A549 (cell line): ENCODE results near the gene PNMT. TPM values are rescaled to one million over a fixed set of nuclear protein-coding genes. Genes with fewer than 3 reads are reported as not detected.

Experiments
- ATAC-seq, 2 experiments: fragments of 200-7000 bp in 1 of 2; fragments of >200 bp in 1 of 2; cut with Nextera tagmentation in 1 of 2; cut with Tn5 transposase in 1 of 2; 3 replicates each; pipeline versions ENCODE4 v1.8.0 to v1.9.1; 2018 to 2020; ENCODE audit warnings: mild to moderate bottlenecking in 1 of 2, moderate library complexity in 1 of 2
- CTCF ChIA-PET: fragments of 300-600 bp; sonication (Branson Sonifier 250); formaldehyde crosslinking; extraction: SDS; loops from one replicate; lab custom pipeline; 2021; ENCODE audit warnings: antibody characterized with exemption, inconsistent platforms; lab: Yijun Ruan, JAX
- POLR2A ChIA-PET: fragments of 350-600 bp; formaldehyde crosslinking; extraction: SDS; loops from one replicate; lab custom pipeline; 2021; ENCODE audit warnings: antibody characterized with exemption, inconsistent platforms; lab: Yijun Ruan, JAX
- DNase-seq, 2 experiments: peaks; one replicate each; pipeline versions ENCODE4 v3.0.0 to v3.0.0-alpha.2; 2011 to 2016; ENCODE audit warnings: low read depth in 1 of 2, low spot score in 1 of 2
- FAIRE-seq: peaks from 2 replicates; lab custom pipeline; 2011; peaks lifted over from hg19 to GRCh38; lab: Jason Lieb, UNC
- H3K27ac ChIP-seq, 2 experiments: fragments of >200 bp; sonication (Bioruptor Twin); formaldehyde crosslinking; 3 replicates each; pipeline ENCODE4 v1.5.1; 2016 to 2017
- H3K4me1 ChIP-seq: fragments of >200 bp; sonication (Bioruptor Twin); formaldehyde crosslinking; 3 replicates; pipeline ENCODE4 v1.6.1; 2016
- H3K4me2 ChIP-seq: fragments of >200 bp; sonication (Bioruptor Twin); formaldehyde crosslinking; 3 replicates; pipeline ENCODE4 v1.6.1; 2016
- H3K4me3 ChIP-seq: fragments of >200 bp; sonication (Bioruptor Twin); formaldehyde crosslinking; 3 replicates; pipeline ENCODE4 v1.5.1; 2016
- H3K9me3 ChIP-seq: fragments of >200 bp; sonication (Bioruptor Twin); formaldehyde crosslinking; 3 replicates; pipeline ENCODE4 v1.6.1; 2016
- CBX2 ChIP-seq: fragments of 200-600 bp; sonication (generic); IDR thresholded peaks from 2 replicates; pipeline ENCODE4 v1.6.1; 2016; ENCODE audit warnings: low read depth, mild to moderate bottlenecking, borderline replicate concordance
- CBX8 ChIP-seq: fragments of 200-600 bp; sonication (generic); IDR thresholded peaks from 2 replicates; pipeline ENCODE4 v1.6.1; 2016
- CHD2 ChIP-seq: fragments of 150-350 bp; IDR thresholded peaks from 2 replicates; pipeline ENCODE4 v1.6.1; 2014; ENCODE audit warnings: low read length; ENCODE audit not compliant: partially characterized antibody
- CHD4 ChIP-seq: fragments of 200-600 bp; sonication (generic); IDR thresholded peaks from 2 replicates; pipeline ENCODE4 v1.6.1; 2016; ENCODE audit warnings: antibody characterized with exemption, mild to moderate bottlenecking, borderline replicate concordance
- EHMT2 ChIP-seq: fragments of 200-600 bp; sonication (generic); IDR thresholded peaks from 2 replicates; pipeline ENCODE4 v1.6.1; 2016; ENCODE audit warnings: antibody characterized with exemption, low read depth, mild to moderate bottlenecking, moderate library complexity
- ELK1 ChIP-seq: fragments of 150-350 bp; IDR thresholded peaks from 2 replicates; pipeline ENCODE4 v1.6.1; 2014; ENCODE audit warnings: low read depth, mild to moderate bottlenecking, low read length
- EP300 ChIP-seq, 2 experiments: fragments of >200 bp; sonication (Bioruptor Twin); formaldehyde crosslinking; IDR thresholded peaks; 2 replicates in 1 of 2; 3 replicates in 1 of 2; pipeline ENCODE4 v1.6.1; 2016 to 2017
- FOSL2 ChIP-seq, 2 experiments: fragments of 450-650 bp in 1 of 2; fragments of >200 bp in 1 of 2; sonication (Bioruptor Twin) in 1 of 2; formaldehyde crosslinking; IDR thresholded peaks; 2 replicates each; pipeline versions ENCODE4 v1.5.0 to v1.6.1; 2016 to 2020; ENCODE audit warnings: mild to moderate bottlenecking in 1 of 2, moderate library complexity in 1 of 2
- GATA3 ChIP-seq: IDR thresholded peaks from 2 replicates; pipeline ENCODE4 v1.6.1; 2012; ENCODE audit warnings: borderline replicate concordance
- HDAC2 ChIP-seq: fragments of 200-600 bp; sonication (generic); IDR thresholded peaks from 2 replicates; pipeline ENCODE4 v1.6.1; 2016
- HOXB13 ChIP-seq: fragments of 250-450 bp; sonication (Bioruptor Pico); IDR thresholded peaks from 2 replicates; pipeline ENCODE4 v1.5.0; 2020; ENCODE audit warnings: low read depth, mild to moderate bottlenecking, moderate library complexity
- JUNB ChIP-seq: fragments of >200 bp; sonication (Bioruptor Twin); formaldehyde crosslinking; IDR thresholded peaks from 2 replicates; pipeline ENCODE4 v1.6.1; 2016
- MAFK ChIP-seq: fragments of 450-650 bp; IDR thresholded peaks from 2 replicates; pipeline ENCODE4 v1.6.1; 2014; ENCODE audit not compliant: partially characterized antibody
- NFE2L2 ChIP-seq: fragments of 150-350 bp; conservative IDR thresholded peaks from 2 replicates; pipeline ENCODE4 v1.6.1; 2014; ENCODE audit warnings: low read length
- NPAS2 ChIP-seq: fragments of 250-450 bp; sonication (Bioruptor Pico); IDR thresholded peaks from 2 replicates; pipeline ENCODE4 v1.8.0; 2022; ENCODE audit warnings: mild to moderate bottlenecking, moderate library complexity, borderline replicate concordance
- NR3C1 ChIP-seq: fragments of >200 bp; sonication (Bioruptor Twin); formaldehyde crosslinking; IDR thresholded peaks from 3 replicates; pipeline ENCODE4 v1.6.1; 2017
- POLR2AphosphoS2 ChIP-seq: conservative IDR thresholded peaks from 2 replicates; pipeline ENCODE4 v1.6.1; 2012; ENCODE audit warnings: low read length, improper control_type of control experiment, inconsistent platforms
- REST ChIP-seq: fragments of 200-600 bp; sonication (generic); IDR thresholded peaks from 2 replicates; pipeline ENCODE4 v1.6.1; 2016; ENCODE audit warnings: antibody characterized with exemption, mild to moderate bottlenecking, moderate library complexity
- RFX5 ChIP-seq: fragments of 450-650 bp; IDR thresholded peaks from 2 replicates; pipeline ENCODE4 v1.7.1; 2014; ENCODE audit warnings: antibody characterized with exemption, mild to moderate bottlenecking, moderate library complexity
- ZC3H11A ChIP-seq: fragments of 450-650 bp; IDR thresholded peaks from 2 replicates; pipeline ENCODE4 v1.6.1; 2014; ENCODE audit warnings: antibody characterized with exemption, mild to moderate bottlenecking
- WGBS: methylation state at CpG from one replicate; pipeline ENCODE4 v1.1.6; 2017; ENCODE audit errors: missing lambda C conversion rate; 5-methylcytosine and 5-hydroxymethylcytosine counted together
- polyA plus RNA-seq, 4 experiments: library from polyadenylated mRNA; depleted of rRNA in 3 of 4; stranded (reverse); fragments of >200 nt; fragmentation: RNase III in 1 of 4; extraction: RNeasy Plus Mini Kit Qiagen cat#74134 plus additional on column Dnase treatment in 1 of 4; gene quantifications; 2 replicates in 3 of 4; 3 replicates in 1 of 4; pipeline ENCODE4 v1.2.3, GENCODE V29; 2011 to 2017
- TF ChIP-seq, protein P1 (sequence below): fragments of >200 bp; sonication (Bioruptor Twin); formaldehyde crosslinking; IDR thresholded peaks from 3 replicates; pipeline ENCODE4 v1.6.1; 2016

PNMT gene
- polyA plus RNA-seq, 2 of the 4 experiments (the other 2 are of a cell fraction) = not detected

- Histone ChIP-seq H3K4me2 (peak overlapping the region; percentile 92; the same call in 1 of the 3 replicates), H3K9me3 (no peaks in the 10 kb centered on the region), H3K4me3 (no peak overlapping the region), H3K4me1 (peaks cover 37% of the 10 kb centered on the region), H3K27ac (no peak overlapping the region)
- 87% methylated on average over 2 of the region's 2 CpGs for WGBS
- DNase-seq = no peak
- ChIA-PET CTCF (interaction anchor here (1.2 to 58.8 kb wide), 5 partner anchors 4 to 114 kb away, joined by 5 to 1581 read pairs (median 1391); partner anchors contain the start of genes ERBB2, NEUROD2, PGAP3 and PNMT), POLR2A (no interaction called here)
- no peak for ATAC-seq
- TF ChIP-seq HOXB13 (CRISPR knock-in tag) = no peak
- no peak for TF ChIP-seq RFX5
- no peak for TF ChIP-seq REST
- no peak for TF ChIP-seq EP300 (IDR thresholded peaks at IDR 0.05)
- no peak for TF ChIP-seq NPAS2
- no peak for TF ChIP-seq CBX2
- TF ChIP-seq ELK1 = no peak
- TF ChIP-seq MAFK = no peak
- TF ChIP-seq, protein P1, sequence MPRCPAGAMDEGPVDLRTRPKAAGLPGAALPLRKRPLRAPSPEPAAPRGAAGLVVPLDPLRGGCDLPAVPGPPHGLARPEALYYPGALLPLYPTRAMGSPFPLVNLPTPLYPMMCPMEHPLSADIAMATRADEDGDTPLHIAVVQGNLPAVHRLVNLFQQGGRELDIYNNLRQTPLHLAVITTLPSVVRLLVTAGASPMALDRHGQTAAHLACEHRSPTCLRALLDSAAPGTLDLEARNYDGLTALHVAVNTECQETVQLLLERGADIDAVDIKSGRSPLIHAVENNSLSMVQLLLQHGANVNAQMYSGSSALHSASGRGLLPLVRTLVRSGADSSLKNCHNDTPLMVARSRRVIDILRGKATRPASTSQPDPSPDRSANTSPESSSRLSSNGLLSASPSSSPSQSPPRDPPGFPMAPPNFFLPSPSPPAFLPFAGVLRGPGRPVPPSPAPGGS = no peak
- no peak for FAIRE-seq
These were observed 29.2 kb upstream of the PNMT start for GRCh38 chr17:39639043-39639442.

- CTCF ChIA-PET = interaction anchor here (1.2 to 58.8 kb wide), 5 partner anchors 5 to 114 kb away, joined by 5 to 1581 read pairs (median 1391); partner anchors contain the start of genes ERBB2, NEUROD2, PGAP3 and PNMT
These were observed 28.4 kb upstream of the PNMT start for GRCh38 chr17:39639566-39640458.

GRCh38 chr17:39640591-39641031, 27.6 kb upstream of the PNMT start:
- Histone ChIP-seq H3K9me3 (no peaks in the 10 kb centered on the region), H3K4me3 (no peak overlapping the region), H3K4me2 (no peak overlapping the region), H3K27ac (no peak overlapping the region), H3K4me1 (peaks cover 36% of the 10 kb centered on the region)
- 73% methylated on average over 4 of the region's 4 CpGs for WGBS
- ChIA-PET CTCF (interaction anchor here (1.3 to 58.8 kb wide), 4 partner anchors 6 to 90 kb away, joined by 5 to 1581 read pairs (median 1486); partner anchors contain the start of genes ERBB2, MIEN1, NEUROD2 and PGAP3), POLR2A (no interaction called here)
- no peak for FAIRE-seq
- no peak for DNase-seq
- ATAC-seq = no peak
- TF ChIP-seq NFE2L2 (no peak), HDAC2 (no peak), NR3C1 (no peak), CHD2 (no peak), POLR2AphosphoS2 (no peak), ELK1 (no peak), JUNB (no peak), CBX8 (no peak), RFX5 (no peak), REST (no peak), ZC3H11A (no peak), EHMT2 (no peak), CHD4 (no peak)

More at GRCh38 chr17:39639566-39640458, 28.4 kb upstream of the PNMT start:
- 92% methylated on average over 11 of the region's 11 CpGs for WGBS
- no peak for FAIRE-seq
- Histone ChIP-seq H3K9me3 (no peaks in the 10 kb centered on the region), H3K4me3 (no peak overlapping the region), H3K27ac (no peak overlapping the region), H3K4me1 (peaks cover 37% of the 10 kb centered on the region), H3K4me2 (no peak overlapping the region)
- POLR2A ChIA-PET = no interaction called here
- DNase-seq = no peak
- no peak for ATAC-seq
- TF ChIP-seq GATA3 = no peak
- TF ChIP-seq HOXB13 (CRISPR knock-in tag) = no peak
- TF ChIP-seq FOSL2 (IDR thresholded peaks at IDR 0.05) = no peak
- TF ChIP-seq FOSL2 (CRISPR knock-in tag; IDR thresholded peaks at IDR 0.05) = no peak
